Activated naive CD8-positive, alpha-beta T cell treated with anti-CD3 and anti-CD28 coated beads, Interleukin-2, amount 50 U/mL, for 24 hours (primary cell): ENCODE measurements around the gene NRIP1.

Experiments used
- ATAC-seq: fragments of 150-1000 bp; cut with Tn5 transposase; one replicate; pipeline ENCODE4 v1.10.0; 2021
- DNase-seq: peaks from one replicate; pipeline ENCODE4 v3.0.0; 2021
- H3K27ac Mint-ChIP-seq: one replicate; pipeline ENCODE4 v1.8.0; 2021; ENCODE audit warnings: mild to moderate bottlenecking, mixed read lengths
- H3K27me3 Mint-ChIP-seq: one replicate; pipeline ENCODE4 v1.8.0; 2021; ENCODE audit warnings: mixed read lengths
- H3K36me3 Mint-ChIP-seq: one replicate; pipeline ENCODE4 v1.8.0; 2021; ENCODE audit warnings: low read depth, mixed read lengths
- H3K4me1 Mint-ChIP-seq: one replicate; pipeline ENCODE4 v1.8.0; 2021; ENCODE audit warnings: mixed read lengths
- H3K4me3 Mint-ChIP-seq: one replicate; pipeline ENCODE4 v1.8.0; 2021; ENCODE audit warnings: mild to moderate bottlenecking, moderate library complexity, mixed read lengths
- H3K9me3 Mint-ChIP-seq: one replicate; pipeline ENCODE4 v1.8.0; 2021; ENCODE audit warnings: mixed read lengths

Gene NRIP1

GRCh38 chr21:15080526-15080925, 15.7 kb upstream of the NRIP1 start:
- Mint-ChIP-seq H3K9me3 (no peaks in the 10 kb centered on the region), H3K36me3 (no peaks in the 10 kb centered on the region), H3K4me3 (no peak overlapping the region), H3K27ac (no peak overlapping the region), H3K27me3 (peaks cover 2% of the 10 kb centered on the region), H3K4me1 (no peaks in the 10 kb centered on the region)
- DNase-seq (no peak), ATAC-seq (no peak)

GRCh38 chr21:15079269-15079668, 14.5 kb upstream of the NRIP1 start:
- Mint-ChIP-seq H3K4me1 (no peaks in the 10 kb centered on the region), H3K9me3 (no peaks in the 10 kb centered on the region), H3K27me3 (peaks cover 2% of the 10 kb centered on the region), H3K27ac (no peak overlapping the region), H3K36me3 (no peaks in the 10 kb centered on the region), H3K4me3 (no peak overlapping the region)
- DNase-seq (no peak), ATAC-seq (no peak)

- H3K36me3 Mint-ChIP-seq = no peaks in the 10 kb centered on the region
- no peak overlapping the region for H3K27ac Mint-ChIP-seq
- ATAC-seq = no peak
- no peaks in the 10 kb centered on the region for H3K4me1 Mint-ChIP-seq
- peaks cover 2% of the 10 kb centered on the region for H3K27me3 Mint-ChIP-seq
- H3K9me3 Mint-ChIP-seq = no peaks in the 10 kb centered on the region
- H3K4me3 Mint-ChIP-seq = no peak overlapping the region
- DNase-seq = no peak
Measured at GRCh38 chr21:15078180-15078579, 13.4 kb upstream of the NRIP1 start.

- H3K27ac Mint-ChIP-seq = no peak overlapping the region
- DNase-seq (no peak), ATAC-seq (no peak)
- no peaks in the 10 kb centered on the region for H3K4me1 Mint-ChIP-seq
- H3K4me3 Mint-ChIP-seq = no peak overlapping the region
- H3K27me3 Mint-ChIP-seq = peaks cover 2% of the 10 kb centered on the region
- H3K9me3 Mint-ChIP-seq = no peaks in the 10 kb centered on the region
- no peaks in the 10 kb centered on the region for H3K36me3 Mint-ChIP-seq
Measured at GRCh38 chr21:15077529-15078145, 12.8 kb upstream of the NRIP1 start.

GRCh38 chr21:15076730-15077129, 11.9 kb upstream of the NRIP1 start:
- no peak for ATAC-seq
- Mint-ChIP-seq H3K9me3 (no peaks in the 10 kb centered on the region), H3K36me3 (no peaks in the 10 kb centered on the region), H3K4me3 (no peak overlapping the region), H3K27me3 (peaks cover 2% of the 10 kb centered on the region), H3K4me1 (no peaks in the 10 kb centered on the region), H3K27ac (no peak overlapping the region)
- DNase-seq = no peak

- DNase-seq (no peak), ATAC-seq (no peak)
- Mint-ChIP-seq H3K9me3 (no peaks in the 10 kb centered on the region), H3K27ac (no peak overlapping the region), H3K36me3 (no peaks in the 10 kb centered on the region), H3K4me3 (no peak overlapping the region), H3K4me1 (peaks cover 5% of the 10 kb centered on the region), H3K27me3 (peaks cover 5% of the 10 kb centered on the region)
Measured at GRCh38 chr21:15071009-15071408, 6.2 kb upstream of the NRIP1 start.

- ATAC-seq (no peak), DNase-seq (no peak)
- H3K27me3 Mint-ChIP-seq = peaks cover 8% of the 10 kb centered on the region
- H3K4me1 Mint-ChIP-seq = peaks cover 30% of the 10 kb centered on the region
- peak overlapping the region; percentile 88 for H3K4me3 Mint-ChIP-seq
- H3K36me3 Mint-ChIP-seq = peaks cover 4% of the 10 kb centered on the region
- H3K27ac Mint-ChIP-seq = peak overlapping the region; percentile 93
- no peaks in the 10 kb centered on the region for H3K9me3 Mint-ChIP-seq
Measured at GRCh38 chr21:15066123-15066575, 1.3 kb upstream of the NRIP1 start.

- Mint-ChIP-seq H3K4me3 (peak overlapping the region; percentile 88), H3K27me3 (peaks cover 8% of the 10 kb centered on the region), H3K9me3 (no peaks in the 10 kb centered on the region), H3K36me3 (peaks cover 4% of the 10 kb centered on the region), H3K27ac (peak overlapping the region; percentile 93), H3K4me1 (peaks cover 36% of the 10 kb centered on the region)
- ATAC-seq (peak; percentile 39), DNase-seq (peak; percentile 73)
Measured at GRCh38 chr21:15065392-15066122, 757 bp upstream of the NRIP1 start.

GRCh38 chr21:15063814-15064575, 805 bp downstream of the NRIP1 start:
- ATAC-seq (no peak), DNase-seq (peak; percentile 43)
- H3K27ac Mint-ChIP-seq = peak overlapping the region; percentile 91
- peaks cover 4% of the 10 kb centered on the region for H3K36me3 Mint-ChIP-seq
- H3K4me1 Mint-ChIP-seq = peaks cover 50% of the 10 kb centered on the region
- peak overlapping the region; percentile 85 for H3K4me3 Mint-ChIP-seq
- H3K9me3 Mint-ChIP-seq = no peaks in the 10 kb centered on the region
- H3K27me3 Mint-ChIP-seq = peaks cover 8% of the 10 kb centered on the region

- Mint-ChIP-seq H3K27ac (peak overlapping the region; percentile 91), H3K4me3 (peak overlapping the region; percentile 85), H3K27me3 (peaks cover 8% of the 10 kb centered on the region), H3K9me3 (no peaks in the 10 kb centered on the region), H3K36me3 (peaks cover 4% of the 10 kb centered on the region), H3K4me1 (peaks cover 57% of the 10 kb centered on the region)
- peak; percentile 30 for DNase-seq
- peak; percentile 25 for ATAC-seq
Measured at GRCh38 chr21:15063081-15063813, 1.6 kb downstream of the NRIP1 start.

GRCh38 chr21:15062606-15062965, 2.2 kb downstream of the NRIP1 start:
- peak overlapping the region; percentile 85 for H3K4me3 Mint-ChIP-seq
- H3K27ac Mint-ChIP-seq = peak overlapping the region; percentile 91
- DNase-seq = no peak
- peaks cover 63% of the 10 kb centered on the region for H3K4me1 Mint-ChIP-seq
- H3K27me3 Mint-ChIP-seq = peaks cover 8% of the 10 kb centered on the region
- H3K9me3 Mint-ChIP-seq = no peaks in the 10 kb centered on the region
- peaks cover 4% of the 10 kb centered on the region for H3K36me3 Mint-ChIP-seq
- no peak for ATAC-seq

GRCh38 chr21:15061747-15062605, 2.8 kb downstream of the NRIP1 start:
- Mint-ChIP-seq H3K27ac (peak overlapping the region; percentile 91), H3K4me1 (peaks cover 67% of the 10 kb centered on the region), H3K9me3 (no peaks in the 10 kb centered on the region), H3K36me3 (peaks cover 4% of the 10 kb centered on the region), H3K27me3 (peaks cover 3% of the 10 kb centered on the region), H3K4me3 (peak overlapping the region; percentile 85)
- DNase-seq = no peak
- no peak for ATAC-seq

- peak overlapping the region; percentile 30 for H3K27ac Mint-ChIP-seq
- DNase-seq = no peak
- H3K36me3 Mint-ChIP-seq = peaks cover 4% of the 10 kb centered on the region
- no peaks in the 10 kb centered on the region for H3K9me3 Mint-ChIP-seq
- peaks cover 3% of the 10 kb centered on the region for H3K27me3 Mint-ChIP-seq
- peaks cover 73% of the 10 kb centered on the region for H3K4me1 Mint-ChIP-seq
- H3K4me3 Mint-ChIP-seq = peak overlapping the region; percentile 85
- ATAC-seq = no peak
Measured at GRCh38 chr21:15061279-15061678, 3.5 kb downstream of the NRIP1 start.
